Measurements from ENCODE around the gene FAM209A. TPM values are rescaled to one million over a fixed set of nuclear protein-coding genes. Genes with fewer than 3 reads are reported as not detected.

FAM209A gene
- total RNA-seq, 1 donor from 2014 or later, result not detected

- intact Hi-C loops (cut with micrococcal nuclease), result no loop called here
Measured at GRCh38 chr20:56573986-56574385, 49.4 kb downstream of the FAM209A start.

GRCh38 chr20:56574531-56575142, 50.1 kb downstream of the FAM209A start:
- no peak for TF ChIP-seq CTCF (IDR thresholded peaks at IDR 0.05; ENCODE audit: borderline replicate concordance)
- intact Hi-C loops (cut with micrococcal nuclease), result no loop called here
- Histone ChIP-seq H3K27me3 (ENCODE audit: low read depth) (peaks cover 14% of the 10 kb centered on the region), H3K36me3 (no peaks in the 10 kb centered on the region), H3K9me3 (replicated peaks) (no peaks in the 10 kb centered on the region), H3K4me1 (no peaks in the 10 kb centered on the region), H3K27ac (replicated peaks) (no peak overlapping the region), H3K4me3 (no peak overlapping the region)
- DNase-seq, result no peak

More at GRCh38 chr20:56573986-56574385, 49.4 kb downstream of the FAM209A start:
- Histone ChIP-seq H3K9me3 (replicated peaks) (no peaks in the 10 kb centered on the region), H3K4me1 (no peaks in the 10 kb centered on the region), H3K27me3 (ENCODE audit: low read depth) (peaks cover 7% of the 10 kb centered on the region), H3K4me3 (no peak overlapping the region), H3K36me3 (no peaks in the 10 kb centered on the region), H3K27ac (replicated peaks) (no peak overlapping the region)
- TF ChIP-seq CTCF (IDR thresholded peaks at IDR 0.05; ENCODE audit: borderline replicate concordance), result no peak
- no peak for DNase-seq

DNA sequence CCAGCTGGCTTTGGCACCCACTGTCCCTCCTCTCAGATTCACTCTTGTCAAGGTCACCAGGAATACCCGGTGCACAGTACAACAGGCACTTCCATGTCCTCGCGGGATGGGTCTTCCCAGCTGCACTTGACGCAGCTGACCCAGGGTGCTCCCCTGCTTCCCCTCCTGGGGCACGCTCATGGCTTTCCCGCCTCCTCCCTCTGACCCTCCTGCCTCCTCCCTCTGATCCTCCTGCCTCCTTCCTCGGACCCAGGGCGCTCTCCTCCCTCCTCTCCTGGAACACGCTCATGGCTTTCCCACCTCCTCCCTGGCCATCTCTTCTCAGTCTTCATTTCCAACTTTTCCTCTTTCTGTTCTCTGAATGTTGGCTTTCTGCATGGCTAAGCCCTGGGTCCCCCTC, 50.6 kb downstream of the FAM209A start:
- DNase-seq, result no peak
- Histone ChIP-seq H3K4me3 (no peak overlapping the region), H3K27me3 (ENCODE audit: low read depth) (peaks cover 19% of the 10 kb centered on the region), H3K9me3 (replicated peaks) (no peaks in the 10 kb centered on the region), H3K27ac (replicated peaks) (no peak overlapping the region), H3K36me3 (no peaks in the 10 kb centered on the region), H3K4me1 (no peaks in the 10 kb centered on the region)
- TF ChIP-seq CTCF (IDR thresholded peaks at IDR 0.05; ENCODE audit: borderline replicate concordance), result no peak
- intact Hi-C loops (cut with micrococcal nuclease), result no loop called here

Other genes with a start within 250 kb of the FAM209A start
- 52.7 TPM for gene FAM210B, start 165.8 kb upstream of the FAM209A start, total RNA-seq
- gene AURKA, start 132.5 kb upstream of the FAM209A start, total RNA-seq, result 7.8 TPM
- gene CSTF1, start 132.1 kb upstream of the FAM209A start, total RNA-seq, result 16.9 TPM
- 0.47 TPM for gene CASS4, start 112.5 kb upstream of the FAM209A start, total RNA-seq
- gene RTF2, start 56.1 kb upstream of the FAM209A start, total RNA-seq, result 88.7 TPM
- gene FAM209B, start 8.5 kb downstream of the FAM209A start, total RNA-seq, result 0.47 TPM
- 0.19 TPM for gene TFAP2C, start 104.6 kb downstream of the FAM209A start, total RNA-seq

Data from left ventricle myocardium inferior (tissue), 1 donor.